ENCODE results near the gene CRYGD. TPM values are rescaled to one million over a fixed set of nuclear protein-coding genes. Genes with fewer than 3 reads are reported as not detected.
"Not testable (repeated sequence)": the region's sequence is repeated elsewhere in the genome, so short reads cannot be mapped to it uniquely, and the experiment has no call there.

CRYGD gene
- total and polyA plus RNA-seq, 12 donors, result not detected

DNA sequence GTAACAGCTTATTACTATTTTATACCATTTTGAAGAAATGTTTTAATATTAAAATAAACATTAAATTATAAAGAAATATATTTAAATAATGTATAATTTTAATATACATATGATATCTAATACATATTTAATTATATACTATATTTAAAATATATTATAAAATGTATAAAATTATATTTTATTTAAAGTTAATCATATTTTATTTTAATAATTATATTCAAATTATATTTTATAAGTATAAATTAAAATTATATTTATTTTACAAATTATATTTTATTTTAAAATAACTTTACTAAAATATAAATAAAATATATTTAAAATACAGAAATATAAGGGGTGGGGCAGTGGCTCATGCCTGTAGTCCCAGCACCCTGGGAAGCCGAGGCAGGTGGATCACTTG lies 2.1 kb downstream of the CRYGD start:
- 80 to 98% (median 89%) methylated on average over 1 of the region's 1 CpG for WGBS, 4 donors

DNA sequence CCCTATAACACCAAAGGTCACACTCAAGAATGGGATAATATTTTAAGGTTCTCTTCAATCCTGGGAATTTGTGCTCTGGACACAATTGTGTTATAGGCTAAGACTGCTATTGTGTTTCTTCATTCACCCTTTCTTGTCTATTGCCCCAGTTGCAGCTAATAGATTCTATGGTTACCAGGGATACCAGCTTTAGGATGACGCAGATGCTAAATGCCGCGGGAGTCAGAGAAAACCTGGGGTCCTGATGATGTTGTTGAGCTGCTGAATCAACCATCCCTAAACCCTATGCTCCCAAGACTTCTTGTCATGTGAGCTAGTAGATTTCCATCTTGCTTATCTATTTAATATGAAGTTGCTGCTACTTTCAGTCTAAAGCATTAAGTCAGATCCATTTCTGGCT lies 5.4 kb downstream of the CRYGD start:
- TF ChIP-seq, protein P1, sequence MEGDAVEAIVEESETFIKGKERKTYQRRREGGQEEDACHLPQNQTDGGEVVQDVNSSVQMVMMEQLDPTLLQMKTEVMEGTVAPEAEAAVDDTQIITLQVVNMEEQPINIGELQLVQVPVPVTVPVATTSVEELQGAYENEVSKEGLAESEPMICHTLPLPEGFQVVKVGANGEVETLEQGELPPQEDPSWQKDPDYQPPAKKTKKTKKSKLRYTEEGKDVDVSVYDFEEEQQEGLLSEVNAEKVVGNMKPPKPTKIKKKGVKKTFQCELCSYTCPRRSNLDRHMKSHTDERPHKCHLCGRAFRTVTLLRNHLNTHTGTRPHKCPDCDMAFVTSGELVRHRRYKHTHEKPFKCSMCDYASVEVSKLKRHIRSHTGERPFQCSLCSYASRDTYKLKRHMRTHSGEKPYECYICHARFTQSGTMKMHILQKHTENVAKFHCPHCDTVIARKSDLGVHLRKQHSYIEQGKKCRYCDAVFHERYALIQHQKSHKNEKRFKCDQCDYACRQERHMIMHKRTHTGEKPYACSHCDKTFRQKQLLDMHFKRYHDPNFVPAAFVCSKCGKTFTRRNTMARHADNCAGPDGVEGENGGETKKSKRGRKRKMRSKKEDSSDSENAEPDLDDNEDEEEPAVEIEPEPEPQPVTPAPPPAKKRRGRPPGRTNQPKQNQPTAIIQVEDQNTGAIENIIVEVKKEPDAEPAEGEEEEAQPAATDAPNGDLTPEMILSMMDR (IDR thresholded peaks at IDR 0.05), result no peak
- no peak for TF ChIP-seq POLR2A (IDR thresholded peaks at IDR 0.05)
- DNase-seq, result no peak
- H3K4me3 ChIP-seq, result no peak overlapping the region
- no peak overlapping the region for H3K27ac ChIP-seq
- H3K4me1 ChIP-seq (replicated peaks in 1 of 2), result no peaks in the 10 kb centered on the region
- intact Hi-C loops (cut with DNase I), result no loop called here
- WGBS, 4 donors, result 91 to 98% (median 95%) methylated on average over 3 of the region's 3 CpGs
- H3K27me3 ChIP-seq, result peaks cover 11% of the 10 kb centered on the region
- no peaks in the 10 kb centered on the region for H3K9me3 ChIP-seq (replicated peaks in 1 of 3)
- H3K36me3 ChIP-seq (replicated peaks in 1 of 2), result no peaks in the 10 kb centered on the region

More for the DNA sequence above, 2.1 kb downstream of the CRYGD start:
- Histone ChIP-seq H3K36me3 (replicated peaks in 1 of 2) (no peaks in the 10 kb centered on the region), H3K9me3 (replicated peaks in 1 of 3) (no peaks in the 10 kb centered on the region), H3K27ac (no peak overlapping the region), H3K27me3 (peaks cover 23% of the 10 kb centered on the region), H3K4me1 (replicated peaks in 1 of 2) (peaks cover 0 to 4% of the 10 kb centered on the region in 2 donors), H3K4me3 (no peak overlapping the region)
- TF ChIP-seq POLR2A (IDR thresholded peaks at IDR 0.05), result no peak
- TF ChIP-seq, protein P1 (IDR thresholded peaks at IDR 0.05), result no peak
- intact Hi-C loops (cut with DNase I), result no loop called here
- DNase-seq, result no peak

DNA sequence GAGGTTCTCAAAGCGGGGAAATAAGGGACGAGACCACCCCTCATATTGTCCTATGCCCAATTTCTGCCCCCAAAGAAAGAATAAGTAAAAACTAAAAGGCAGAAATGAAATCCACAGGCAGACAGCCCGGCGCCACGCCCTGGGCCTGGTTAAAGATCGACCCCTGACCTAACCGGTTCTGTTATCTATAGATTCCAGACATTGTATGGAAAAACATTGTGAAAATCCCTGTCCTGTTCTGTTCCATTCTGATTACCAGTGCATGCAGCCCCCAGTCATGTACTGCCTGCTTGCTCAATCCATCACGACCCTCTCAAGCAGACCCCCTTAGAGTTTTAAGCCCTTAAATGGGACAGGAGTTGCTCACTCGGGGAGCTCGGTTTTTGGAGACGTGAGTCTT lies 6.9 kb downstream of the CRYGD start:
- H3K4me3 ChIP-seq; H3K27ac ChIP-seq; H3K4me1 ChIP-seq (replicated peaks in 1 of 2); intact Hi-C loops (cut with DNase I); H3K27me3 ChIP-seq; H3K9me3 ChIP-seq (replicated peaks in 1 of 3); DNase-seq; H3K36me3 ChIP-seq (replicated peaks in 1 of 2): not testable (repeated sequence)
- WGBS, 4 donors, result 89 to 93% (median 91%) methylated on average over 11 of the region's 11 CpGs

DNA sequence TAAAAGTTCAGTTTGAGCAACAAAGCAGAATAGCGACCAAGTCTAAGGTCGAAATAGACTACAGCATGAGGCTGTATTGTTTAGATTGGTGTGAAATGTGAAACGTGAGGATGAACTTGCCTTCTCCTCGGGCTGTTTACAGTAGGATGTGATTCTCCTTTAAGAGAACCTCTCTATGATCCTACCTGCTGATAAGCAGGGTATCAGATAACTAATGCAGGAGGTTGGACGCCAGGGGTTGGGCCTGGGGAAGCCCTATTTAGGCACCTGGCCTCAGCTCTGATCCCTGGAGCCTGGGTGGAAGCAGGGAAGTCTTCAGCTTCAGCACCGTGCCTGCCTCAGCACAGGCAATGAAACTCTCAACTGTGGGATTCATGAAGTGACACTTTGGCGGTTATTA lies 11.4 kb downstream of the CRYGD start:
- Histone ChIP-seq H3K4me3 (no peak overlapping the region), H3K36me3 (replicated peaks in 1 of 2) (no peaks in the 10 kb centered on the region), H3K27me3 (no peaks in the 10 kb centered on the region), H3K27ac (no peak overlapping the region), H3K4me1 (replicated peaks in 1 of 2) (no peaks in the 10 kb centered on the region), H3K9me3 (replicated peaks in 1 of 3) (no peaks in the 10 kb centered on the region)
- intact Hi-C loops (cut with DNase I), result no loop called here
- no peak for DNase-seq
- WGBS, 4 donors, result 52 to 68% (median 64%) methylated on average over 5 to 7 of the region's 7 CpGs
- TF ChIP-seq, protein P1 (IDR thresholded peaks at IDR 0.05), result no peak
- TF ChIP-seq POLR2A (IDR thresholded peaks at IDR 0.05), result no peak

DNA sequence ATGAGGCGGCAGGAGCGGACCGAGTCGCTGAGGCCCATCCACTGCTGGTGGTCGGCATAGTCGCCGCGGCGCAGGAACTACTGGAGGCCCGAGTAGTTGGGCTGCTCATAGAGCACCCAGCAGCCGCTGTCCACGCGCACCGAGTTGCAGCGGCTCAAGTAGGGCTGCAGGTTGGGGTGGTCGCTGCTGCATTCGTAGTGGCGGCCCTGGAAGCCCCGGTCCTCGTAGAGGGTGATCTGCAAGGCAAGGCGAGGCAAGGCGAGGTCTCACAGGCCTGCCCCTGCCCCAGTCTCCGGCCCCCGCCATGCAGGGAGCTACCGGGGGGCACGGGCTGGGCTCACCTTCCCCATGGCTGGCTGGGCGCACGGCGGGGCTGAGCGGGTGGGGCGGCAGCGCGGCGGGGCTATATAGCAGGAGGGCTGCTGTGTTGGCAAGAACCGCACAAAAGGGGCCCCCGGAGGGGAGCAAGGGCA lies 12.0 kb downstream of the CRYGD start:
- H3K4me1 ChIP-seq (replicated peaks in 1 of 2); H3K27ac ChIP-seq; DNase-seq; H3K36me3 ChIP-seq (replicated peaks in 1 of 2); H3K9me3 ChIP-seq (replicated peaks in 1 of 3); H3K27me3 ChIP-seq; intact Hi-C loops (cut with DNase I): not testable (repeated sequence)
- WGBS, 4 donors, result 15 to 24% (median 19%) methylated on average over 2 to 36 of the region's 36 CpGs
- H3K4me3 ChIP-seq, result peak overlapping the region in 1 of 4 donors; percentile 26

All from adrenal gland (tissue), 12 donors.